Measurements from ENCODE around the gene KIN.

The KIN gene

GRCh38 chr10:7766241-7766640 lies 21.6 kb downstream of the KIN start:
- Histone ChIP-seq H3K4me1 (ENCODE audit: control insufficient read depth, low read depth, low read length) (no peaks in the 10 kb centered on the region), H2BK5ac (ENCODE audit: low read length) (no peak overlapping the region), H3K9ac (ENCODE audit: low read length) (no peak overlapping the region), H3K36me3 (ENCODE audit: control insufficient read depth, insufficient read depth, low read length) (peaks cover 8% of the 10 kb centered on the region), H3K23ac (ENCODE audit: low read length) (no peak overlapping the region), H3K4me2 (ENCODE audit: low read length) (no peak overlapping the region), H3K79me1 (ENCODE audit: low read length) (no peaks in the 10 kb centered on the region), H3K4me3 (ENCODE audit: low read length) (no peak overlapping the region), H3K18ac (ENCODE audit: low read length) (no peak overlapping the region), H3K79me2 (ENCODE audit: control insufficient read depth, insufficient read depth, low read length) (no peaks in the 10 kb centered on the region), H4K5ac (ENCODE audit: low read length) (no peak overlapping the region), H2BK15ac (replicated peaks; ENCODE audit: low read depth) (no peak overlapping the region), H3K27me3 (ENCODE audit: insufficient read depth, low read length, poor library complexity) (no peaks in the 10 kb centered on the region), H3K56ac (ENCODE audit: low read length) (no peak overlapping the region), H2BK120ac (ENCODE audit: low read depth, low read length) (no peak overlapping the region), H2AK5ac (ENCODE audit: low read length) (no peak overlapping the region), H4K8ac (ENCODE audit: low read depth, low read length) (no peak overlapping the region), H3K27ac (ENCODE audit: low read depth, low read length) (no peak overlapping the region), H3K4ac (ENCODE audit: low read depth, low read length) (no peak overlapping the region)
- DNase-seq, result no peak
- no CpG with 5 or more reads among the region's 3 CpGs for WGBS (ENCODE audit: extremely low coverage, insufficient coverage, low lambda C conversion rate)

GRCh38 chr10:7763929-7764328 lies 23.9 kb downstream of the KIN start:
- no peaks in the 10 kb centered on the region for H3K4me1 ChIP-seq (ENCODE audit: control insufficient read depth, low read depth, low read length)
- H3K18ac ChIP-seq (ENCODE audit: low read length), result no peak overlapping the region
- no peak overlapping the region for H2BK120ac ChIP-seq (ENCODE audit: low read depth, low read length)
- WGBS (ENCODE audit: extremely low coverage, insufficient coverage, low lambda C conversion rate), result no CpG with 5 or more reads among the region's 5 CpGs
- H3K4ac ChIP-seq (ENCODE audit: low read depth, low read length), result no peak overlapping the region
- H3K4me2 ChIP-seq (ENCODE audit: low read length), result no peak overlapping the region
- H4K5ac ChIP-seq (ENCODE audit: low read length), result no peak overlapping the region
- no peak overlapping the region for H3K9ac ChIP-seq (ENCODE audit: low read length)
- no peak overlapping the region for H2AK5ac ChIP-seq (ENCODE audit: low read length)
- no peak overlapping the region for H2BK5ac ChIP-seq (ENCODE audit: low read length)
- no peak overlapping the region for H2BK15ac ChIP-seq (replicated peaks; ENCODE audit: low read depth)
- H3K23ac ChIP-seq (ENCODE audit: low read length), result no peak overlapping the region
- H3K27me3 ChIP-seq (ENCODE audit: insufficient read depth, low read length, poor library complexity), result no peaks in the 10 kb centered on the region
- H3K79me1 ChIP-seq (ENCODE audit: low read length), result no peaks in the 10 kb centered on the region
- H3K4me3 ChIP-seq (ENCODE audit: low read length), result no peak overlapping the region
- DNase-seq, result peak; percentile 24
- no peak overlapping the region for H4K8ac ChIP-seq (ENCODE audit: low read depth, low read length)
- peaks cover 8% of the 10 kb centered on the region for H3K36me3 ChIP-seq (ENCODE audit: control insufficient read depth, insufficient read depth, low read length)
- H3K56ac ChIP-seq (ENCODE audit: low read length), result no peak overlapping the region
- no peaks in the 10 kb centered on the region for H3K79me2 ChIP-seq (ENCODE audit: control insufficient read depth, insufficient read depth, low read length)
- H3K27ac ChIP-seq (ENCODE audit: low read depth, low read length), result no peak overlapping the region

GRCh38 chr10:7756360-7756992 lies 31.3 kb downstream of the KIN start:
- Histone ChIP-seq H3K27ac (ENCODE audit: low read depth, low read length) (no peak overlapping the region), H3K36me3 (ENCODE audit: control insufficient read depth, insufficient read depth, low read length) (peaks cover 4% of the 10 kb centered on the region), H3K27me3 (ENCODE audit: insufficient read depth, low read length, poor library complexity) (no peaks in the 10 kb centered on the region), H3K4ac (ENCODE audit: low read depth, low read length) (no peak overlapping the region), H3K56ac (ENCODE audit: low read length) (no peak overlapping the region), H3K4me2 (ENCODE audit: low read length) (no peak overlapping the region), H2AK5ac (ENCODE audit: low read length) (no peak overlapping the region), H3K4me1 (ENCODE audit: control insufficient read depth, low read depth, low read length) (no peaks in the 10 kb centered on the region), H2BK15ac (replicated peaks; ENCODE audit: low read depth) (no peak overlapping the region), H4K5ac (ENCODE audit: low read length) (no peak overlapping the region), H3K9ac (ENCODE audit: low read length) (no peak overlapping the region), H3K79me1 (ENCODE audit: low read length) (no peaks in the 10 kb centered on the region), H3K23ac (ENCODE audit: low read length) (no peak overlapping the region), H3K18ac (ENCODE audit: low read length) (no peak overlapping the region), H2BK5ac (ENCODE audit: low read length) (no peak overlapping the region), H3K4me3 (ENCODE audit: low read length) (no peak overlapping the region), H3K79me2 (ENCODE audit: control insufficient read depth, insufficient read depth, low read length) (no peaks in the 10 kb centered on the region), H4K8ac (ENCODE audit: low read depth, low read length) (no peak overlapping the region), H2BK120ac (ENCODE audit: low read depth, low read length) (no peak overlapping the region)
- no CpG with 5 or more reads among the region's 7 CpGs for WGBS (ENCODE audit: extremely low coverage, insufficient coverage, low lambda C conversion rate)
- peak; percentile 43 for DNase-seq

GRCh38 chr10:7755103-7755502 lies 32.7 kb downstream of the KIN start:
- Histone ChIP-seq H2BK5ac (ENCODE audit: low read length) (no peak overlapping the region), H2BK15ac (replicated peaks; ENCODE audit: low read depth) (no peak overlapping the region), H3K27me3 (ENCODE audit: insufficient read depth, low read length, poor library complexity) (no peaks in the 10 kb centered on the region), H3K4me1 (ENCODE audit: control insufficient read depth, low read depth, low read length) (no peaks in the 10 kb centered on the region), H2BK120ac (ENCODE audit: low read depth, low read length) (no peak overlapping the region), H4K8ac (ENCODE audit: low read depth, low read length) (no peak overlapping the region), H3K36me3 (ENCODE audit: control insufficient read depth, insufficient read depth, low read length) (peaks cover 4% of the 10 kb centered on the region), H2AK5ac (ENCODE audit: low read length) (no peak overlapping the region), H3K56ac (ENCODE audit: low read length) (no peak overlapping the region), H3K9ac (ENCODE audit: low read length) (no peak overlapping the region), H3K23ac (ENCODE audit: low read length) (no peak overlapping the region), H3K4ac (ENCODE audit: low read depth, low read length) (no peak overlapping the region), H3K18ac (ENCODE audit: low read length) (no peak overlapping the region), H3K27ac (ENCODE audit: low read depth, low read length) (no peak overlapping the region), H3K79me2 (ENCODE audit: control insufficient read depth, insufficient read depth, low read length) (no peaks in the 10 kb centered on the region), H3K79me1 (ENCODE audit: low read length) (no peaks in the 10 kb centered on the region), H3K4me3 (ENCODE audit: low read length) (no peak overlapping the region), H3K4me2 (ENCODE audit: low read length) (no peak overlapping the region), H4K5ac (ENCODE audit: low read length) (no peak overlapping the region)
- WGBS (ENCODE audit: extremely low coverage, insufficient coverage, low lambda C conversion rate), result no CpG with 5 or more reads among the region's 3 CpGs
- no peak for DNase-seq

GRCh38 chr10:7752251-7752650 lies 35.5 kb downstream of the KIN start:
- no CpG with 5 or more reads among the region's 6 CpGs for WGBS (ENCODE audit: extremely low coverage, insufficient coverage, low lambda C conversion rate)
- no peak overlapping the region for H3K4me3 ChIP-seq (ENCODE audit: low read length)
- H3K79me1 ChIP-seq (ENCODE audit: low read length), result no peaks in the 10 kb centered on the region
- H3K27me3 ChIP-seq (ENCODE audit: insufficient read depth, low read length, poor library complexity), result no peaks in the 10 kb centered on the region
- H3K23ac ChIP-seq (ENCODE audit: low read length), result no peak overlapping the region
- H3K4ac ChIP-seq (ENCODE audit: low read depth, low read length), result no peak overlapping the region
- no peak overlapping the region for H2BK5ac ChIP-seq (ENCODE audit: low read length)
- no peak overlapping the region for H3K27ac ChIP-seq (ENCODE audit: low read depth, low read length)
- no peak for DNase-seq
- no peak overlapping the region for H2BK120ac ChIP-seq (ENCODE audit: low read depth, low read length)
- H3K18ac ChIP-seq (ENCODE audit: low read length), result no peak overlapping the region
- no peak overlapping the region for H4K5ac ChIP-seq (ENCODE audit: low read length)
- H3K56ac ChIP-seq (ENCODE audit: low read length), result no peak overlapping the region
- no peak overlapping the region for H3K9ac ChIP-seq (ENCODE audit: low read length)
- H3K79me2 ChIP-seq (ENCODE audit: control insufficient read depth, insufficient read depth, low read length), result no peaks in the 10 kb centered on the region
- H3K4me1 ChIP-seq (ENCODE audit: control insufficient read depth, low read depth, low read length), result no peaks in the 10 kb centered on the region
- no peak overlapping the region for H2AK5ac ChIP-seq (ENCODE audit: low read length)
- H4K8ac ChIP-seq (ENCODE audit: low read depth, low read length), result no peak overlapping the region
- no peak overlapping the region for H3K4me2 ChIP-seq (ENCODE audit: low read length)
- peaks cover 2% of the 10 kb centered on the region for H3K36me3 ChIP-seq (ENCODE audit: control insufficient read depth, insufficient read depth, low read length)
- no peak overlapping the region for H2BK15ac ChIP-seq (replicated peaks; ENCODE audit: low read depth)

- Histone ChIP-seq H3K4me2 (ENCODE audit: low read length) (no peak overlapping the region), H3K18ac (ENCODE audit: low read length) (no peak overlapping the region), H4K5ac (ENCODE audit: low read length) (no peak overlapping the region), H4K8ac (ENCODE audit: low read depth, low read length) (no peak overlapping the region), H3K79me2 (ENCODE audit: control insufficient read depth, insufficient read depth, low read length) (no peaks in the 10 kb centered on the region), H3K36me3 (ENCODE audit: control insufficient read depth, insufficient read depth, low read length) (peaks cover 2% of the 10 kb centered on the region), H3K4me3 (ENCODE audit: low read length) (no peak overlapping the region), H3K9ac (ENCODE audit: low read length) (no peak overlapping the region), H2BK120ac (ENCODE audit: low read depth, low read length) (no peak overlapping the region), H3K79me1 (ENCODE audit: low read length) (no peaks in the 10 kb centered on the region), H3K23ac (ENCODE audit: low read length) (no peak overlapping the region), H2AK5ac (ENCODE audit: low read length) (no peak overlapping the region), H3K4ac (ENCODE audit: low read depth, low read length) (no peak overlapping the region), H3K4me1 (ENCODE audit: control insufficient read depth, low read depth, low read length) (no peaks in the 10 kb centered on the region), H3K56ac (ENCODE audit: low read length) (no peak overlapping the region), H3K27me3 (ENCODE audit: insufficient read depth, low read length, poor library complexity) (no peaks in the 10 kb centered on the region), H3K27ac (ENCODE audit: low read depth, low read length) (no peak overlapping the region), H2BK15ac (replicated peaks; ENCODE audit: low read depth) (no peak overlapping the region), H2BK5ac (ENCODE audit: low read length) (no peak overlapping the region)
- no CpG with 5 or more reads among the region's 5 CpGs for WGBS (ENCODE audit: extremely low coverage, insufficient coverage, low lambda C conversion rate)
- no peak for DNase-seq
Observed at GRCh38 chr10:7750222-7750621, 37.6 kb downstream of the KIN start.
